K562 (cell line): Measurements from ENCODE around the gene ZBTB25. TPM values are rescaled to one million over a fixed set of nuclear protein-coding genes. Genes with fewer than 3 reads are reported as not detected.

Experiments
- CGGBP1 ChIP-seq: fragments of 250-450 bp; sonication (Bioruptor Pico); IDR thresholded peaks from 2 replicates; pipeline ENCODE4 v1.9.0; 2021; ENCODE audit warnings: mild to moderate bottlenecking
- FUS ChIP-seq: fragments of 200-400 bp; formaldehyde crosslinking; optimal IDR thresholded peaks from 2 replicates; pipeline ENCODE3; 2017; ENCODE audit warnings: low read depth, low read length
- HDAC3 ChIP-seq: fragments of 450-650 bp; IDR thresholded peaks from 2 replicates; pipeline ENCODE4 v1.6.1; 2018; ENCODE audit warnings: borderline replicate concordance, mild to moderate bottlenecking, moderate library complexity; ENCODE audit not compliant: partially characterized antibody
- KAT7 ChIP-seq: sonication (generic); formaldehyde crosslinking; IDR thresholded peaks from 2 replicates; pipeline ENCODE4 v1.8.0; 2022; ENCODE audit warnings: missing genetic modification reagents, mild to moderate bottlenecking, borderline replicate concordance
- KDM2B ChIP-seq: fragments of 250-450 bp; sonication (Bioruptor Pico); IDR thresholded peaks from 2 replicates; pipeline ENCODE4 v1.8.0; 2021; ENCODE audit warnings: mild to moderate bottlenecking, moderate library complexity
- NR2F6 ChIP-seq: fragments of 450-650 bp; formaldehyde crosslinking; IDR thresholded peaks from 2 replicates; pipeline ENCODE4 v1.4.0; 2020; ENCODE audit warnings: mild to moderate bottlenecking
- SETDB1 ChIP-seq: IDR thresholded peaks from one replicate; pipeline ENCODE4 v1.6.1; 2012; ENCODE audit warnings: low read length, control low read depth, inconsistent platforms
- SMAD1 ChIP-seq: fragments of 150-350 bp; IDR thresholded peaks from 2 replicates; pipeline ENCODE4 v1.6.1; 2014; ENCODE audit warnings: low read length, low read depth; ENCODE audit not compliant: partially characterized antibody
- SNAPC5 ChIP-seq: fragments of 250-450 bp; sonication (Bioruptor Pico); IDR thresholded peaks from 2 replicates; pipeline ENCODE4 v1.8.0; 2021; ENCODE audit warnings: moderate library complexity, mild to moderate bottlenecking, inconsistent platforms
- SRSF7 ChIP-seq: fragments of 200-400 bp; formaldehyde crosslinking; optimal IDR thresholded peaks from 2 replicates; pipeline ENCODE3; 2017; ENCODE audit warnings: mild to moderate bottlenecking, low read depth, low read length
- TCF7 ChIP-seq: sonication (generic); IDR thresholded peaks from 2 replicates; pipeline ENCODE4 v1.6.1; 2016; ENCODE audit warnings: antibody characterized with exemption, borderline replicate concordance
- THRAP3 ChIP-seq: fragments of 450-650 bp; IDR thresholded peaks from 2 replicates; pipeline ENCODE4 v1.6.1; 2016; ENCODE audit warnings: mild to moderate bottlenecking, inconsistent platforms, borderline replicate concordance
- ZNF197 ChIP-seq: fragments of 200-800 bp; sonication (Bioruptor generic); IDR thresholded peaks from 2 replicates; pipeline ENCODE4 v1.6.1; 2016; ENCODE audit warnings: low read depth, missing genetic modification characterization, missing compliant biosample characterization
- ZNF217 ChIP-seq: sonication (generic); formaldehyde crosslinking; IDR thresholded peaks from 2 replicates; pipeline ENCODE4 v1.8.0; 2022; ENCODE audit warnings: mild to moderate bottlenecking, missing genetic modification reagents
- ZNF232 ChIP-seq: sonication (generic); formaldehyde crosslinking; IDR thresholded peaks from 2 replicates; pipeline ENCODE4 v1.8.0; 2022; ENCODE audit warnings: mild to moderate bottlenecking, missing genetic modification reagents
- ZNF41 ChIP-seq: fragments of 250-450 bp; sonication (Bioruptor Pico); conservative IDR thresholded peaks from 2 replicates; pipeline ENCODE4 v1.4.0; 2020; ENCODE audit warnings: mild to moderate bottlenecking
- polyA plus RNA-seq, 8 experiments: library from polyadenylated mRNA; depleted of rRNA in 4 of 8; stranded (reverse) in 5 of 8; unstranded in 3 of 8; fragments of >200 nt; fragmentation: Nextera tagmentation in 2 of 8; fragmentation: Illumina TruSeq in 1 of 8; extraction: Ambion mirVana in 2 of 8; extraction: Trizol in 1 of 8; gene quantifications; 2 replicates each; pipeline versions ENCODE4 v1.2.1 to v1.2.3, GENCODE V29; 2011 to 2014; ENCODE audit warnings: inconsistent platforms in 1 of 8, missing spikeins in 1 of 8
- total RNA-seq, 7 experiments: library from RNA; depleted of rRNA in 6 of 7; stranded (reverse); fragments of >200 nt in 6 of 7; fragmentation: Illumina TruSeq in 2 of 7; extraction: Trizol in 2 of 7; gene quantifications; 2 replicates each; pipeline versions ENCODE4 v1.2.1 to v1.2.3, GENCODE V29; 2011 to 2021; ENCODE audit warnings: low replicate concordance in 1 of 7
- TF ChIP-seq, protein P1 (sequence below): fragments of 250-450 bp; sonication (Bioruptor Pico); IDR thresholded peaks from 2 replicates; pipeline ENCODE4 v1.5.0; 2021
- TF ChIP-seq, protein P2 (sequence below): fragments of 450-650 bp; IDR thresholded peaks from 2 replicates; pipeline ENCODE4 v1.6.1; 2016; ENCODE audit warnings: low read depth
- TF ChIP-seq, protein P3 (sequence below): IDR thresholded peaks from 2 replicates; pipeline ENCODE4 v1.6.1; 2016; ENCODE audit warnings: missing genetic modification characterization, missing compliant biosample characterization

Gene ZBTB25
- total and polyA plus RNA-seq, 9 of the 15 experiments (the other 6 are each of a cell fraction or from before 2014, with no cell fraction given) = 0.61 to 3.9 (median 2.3) TPM

DNA sequence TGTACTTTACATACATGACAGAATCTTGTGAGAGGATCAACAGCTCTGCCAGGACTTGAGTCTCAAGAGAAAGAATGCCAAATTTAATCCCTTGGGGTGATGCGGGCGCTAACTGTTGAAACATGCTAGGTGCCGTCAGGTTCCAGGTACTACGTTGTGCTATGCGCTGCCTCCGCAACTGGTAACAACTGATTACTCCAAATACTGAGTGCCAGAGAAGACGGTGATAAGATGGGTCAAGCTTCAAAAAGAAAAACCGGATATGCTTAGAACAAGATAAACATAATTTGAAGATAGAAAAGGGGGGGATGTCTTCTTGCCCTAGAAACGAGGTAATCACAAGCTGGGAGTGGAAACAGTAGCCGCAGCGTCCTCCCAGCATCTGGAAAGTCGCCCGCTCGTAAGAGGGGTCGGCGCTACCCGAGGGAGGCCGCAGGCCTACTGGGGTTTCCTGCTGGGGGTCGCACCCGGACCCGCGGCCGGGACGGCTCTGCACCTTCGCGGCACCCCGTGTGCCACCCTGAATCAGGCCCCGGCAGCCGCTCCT, 678 bp downstream of the ZBTB25 start (continued):
- TF ChIP-seq, protein P1, sequence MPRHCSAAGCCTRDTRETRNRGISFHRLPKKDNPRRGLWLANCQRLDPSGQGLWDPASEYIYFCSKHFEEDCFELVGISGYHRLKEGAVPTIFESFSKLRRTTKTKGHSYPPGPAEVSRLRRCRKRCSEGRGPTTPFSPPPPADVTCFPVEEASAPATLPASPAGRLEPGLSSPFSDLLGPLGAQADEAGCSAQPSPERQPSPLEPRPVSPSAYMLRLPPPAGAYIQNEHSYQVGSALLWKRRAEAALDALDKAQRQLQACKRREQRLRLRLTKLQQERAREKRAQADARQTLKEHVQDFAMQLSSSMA = no peak
- TF ChIP-seq THRAP3 (no peak), ZNF41 (no peak), ZNF217 (CRISPR knock-in tag) (no peak), SRSF7 (no peak), FUS (no peak), ZNF232 (no peak), SNAPC5 (CRISPR knock-in tag) (no peak), SETDB1 (no peak), KAT7 (CRISPR knock-in tag) (peak; percentile 11; the same call in 1 of the 2 replicates), TCF7 (peak; percentile 70; the same call in 1 of the 2 replicates), ZNF197 (CRISPR knock-in tag) (no peak), HDAC3 (peak; percentile 25), NR2F6 (CRISPR knock-in tag) (no peak), CGGBP1 (CRISPR knock-in tag) (no peak), SMAD1 (no peak), KDM2B (CRISPR knock-in tag) (no peak)
- TF ChIP-seq, protein P2, sequence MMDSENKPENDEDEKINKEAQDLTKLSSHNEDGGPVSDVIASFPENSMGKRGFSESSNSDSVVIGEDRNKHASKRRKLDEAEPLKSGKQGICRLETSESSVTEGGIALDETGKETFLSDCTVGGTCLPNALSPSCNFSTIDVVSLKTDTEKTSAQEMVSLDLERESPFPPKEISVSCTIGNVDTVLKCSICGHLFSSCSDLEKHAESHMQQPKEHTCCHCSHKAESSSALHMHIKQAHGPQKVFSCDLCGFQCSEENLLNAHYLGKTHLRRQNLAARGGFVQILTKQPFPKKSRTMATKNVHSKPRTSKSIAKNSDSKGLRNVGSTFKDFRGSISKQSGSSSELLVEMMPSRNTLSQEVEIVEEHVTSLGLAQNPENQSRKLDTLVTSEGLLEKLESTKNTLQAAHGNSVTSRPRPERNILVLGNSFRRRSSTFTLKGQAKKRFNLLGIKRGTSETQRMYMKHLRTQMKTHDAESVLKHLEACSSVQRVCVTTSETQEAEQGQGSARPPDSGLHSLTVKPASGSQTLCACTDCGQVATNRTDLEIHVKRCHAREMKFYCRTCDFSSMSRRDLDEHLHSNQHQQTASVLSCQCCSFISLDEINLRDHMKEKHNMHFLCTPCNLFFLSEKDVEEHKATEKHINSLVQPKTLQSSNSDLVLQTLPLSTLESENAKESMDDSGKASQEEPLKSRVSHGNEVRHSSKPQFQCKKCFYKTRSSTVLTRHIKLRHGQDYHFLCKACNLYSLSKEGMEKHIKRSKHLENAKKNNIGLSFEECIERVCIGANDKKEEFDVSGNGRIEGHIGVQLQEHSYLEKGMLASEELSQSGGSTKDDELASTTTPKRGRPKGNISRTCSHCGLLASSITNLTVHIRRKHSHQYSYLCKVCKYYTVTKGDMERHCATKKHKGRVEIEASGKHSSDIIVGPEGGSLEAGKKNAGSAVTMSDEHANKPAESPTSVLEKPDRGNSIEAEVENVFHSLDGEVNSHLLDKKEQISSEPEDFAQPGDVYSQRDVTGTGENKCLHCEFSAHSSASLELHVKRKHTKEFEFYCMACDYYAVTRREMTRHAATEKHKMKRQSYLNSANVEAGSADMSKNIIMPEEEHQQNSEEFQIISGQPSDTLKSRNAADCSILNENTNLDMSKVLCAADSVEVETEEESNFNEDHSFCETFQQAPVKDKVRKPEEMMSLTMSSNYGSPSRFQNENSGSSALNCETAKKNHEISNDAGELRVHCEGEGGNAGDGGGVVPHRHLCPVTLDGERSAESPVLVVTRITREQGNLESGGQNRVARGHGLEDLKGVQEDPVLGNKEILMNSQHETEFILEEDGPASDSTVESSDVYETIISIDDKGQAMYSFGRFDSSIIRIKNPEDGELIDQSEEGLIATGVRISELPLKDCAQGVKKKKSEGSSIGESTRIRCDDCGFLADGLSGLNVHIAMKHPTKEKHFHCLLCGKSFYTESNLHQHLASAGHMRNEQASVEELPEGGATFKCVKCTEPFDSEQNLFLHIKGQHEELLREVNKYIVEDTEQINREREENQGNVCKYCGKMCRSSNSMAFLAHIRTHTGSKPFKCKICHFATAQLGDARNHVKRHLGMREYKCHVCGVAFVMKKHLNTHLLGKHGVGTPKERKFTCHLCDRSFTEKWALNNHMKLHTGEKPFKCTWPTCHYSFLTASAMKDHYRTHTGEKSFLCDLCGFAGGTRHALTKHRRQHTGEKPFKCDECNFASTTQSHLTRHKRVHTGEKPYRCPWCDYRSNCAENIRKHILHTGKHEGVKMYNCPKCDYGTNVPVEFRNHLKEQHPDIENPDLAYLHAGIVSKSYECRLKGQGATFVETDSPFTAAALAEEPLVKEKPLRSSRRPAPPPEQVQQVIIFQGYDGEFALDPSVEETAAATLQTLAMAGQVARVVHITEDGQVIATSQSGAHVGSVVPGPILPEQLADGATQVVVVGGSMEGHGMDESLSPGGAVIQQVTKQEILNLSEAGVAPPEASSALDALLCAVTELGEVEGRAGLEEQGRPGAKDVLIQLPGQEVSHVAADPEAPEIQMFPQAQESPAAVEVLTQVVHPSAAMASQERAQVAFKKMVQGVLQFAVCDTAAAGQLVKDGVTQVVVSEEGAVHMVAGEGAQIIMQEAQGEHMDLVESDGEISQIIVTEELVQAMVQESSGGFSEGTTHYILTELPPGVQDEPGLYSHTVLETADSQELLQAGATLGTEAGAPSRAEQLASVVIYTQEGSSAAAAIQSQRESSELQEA = no peak
- TF ChIP-seq, protein P3, sequence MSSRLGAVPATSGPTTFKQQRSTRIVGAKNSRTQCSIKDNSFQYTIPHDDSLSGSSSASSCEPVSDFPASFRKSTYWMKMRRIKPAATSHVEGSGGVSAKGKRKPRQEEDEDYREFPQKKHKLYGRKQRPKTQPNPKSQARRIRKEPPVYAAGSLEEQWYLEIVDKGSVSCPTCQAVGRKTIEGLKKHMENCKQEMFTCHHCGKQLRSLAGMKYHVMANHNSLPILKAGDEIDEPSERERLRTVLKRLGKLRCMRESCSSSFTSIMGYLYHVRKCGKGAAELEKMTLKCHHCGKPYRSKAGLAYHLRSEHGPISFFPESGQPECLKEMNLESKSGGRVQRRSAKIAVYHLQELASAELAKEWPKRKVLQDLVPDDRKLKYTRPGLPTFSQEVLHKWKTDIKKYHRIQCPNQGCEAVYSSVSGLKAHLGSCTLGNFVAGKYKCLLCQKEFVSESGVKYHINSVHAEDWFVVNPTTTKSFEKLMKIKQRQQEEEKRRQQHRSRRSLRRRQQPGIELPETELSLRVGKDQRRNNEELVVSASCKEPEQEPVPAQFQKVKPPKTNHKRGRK (tag) = no peak
